ENCODE data around the gene MAGI2. TPM values are rescaled to one million over a fixed set of nuclear protein-coding genes. Genes with fewer than 3 reads are reported as not detected.

Gene MAGI2
- total RNA-seq, 4 donors from 2014 or later, result 7.8 to 44.7 (median 21.1) TPM

- TF ChIP-seq EP300 (IDR thresholded peaks at IDR 0.05) (no peak), POLR2A (IDR thresholded peaks at IDR 0.05) (no peak), POLR2AphosphoS5 (IDR thresholded peaks at IDR 0.05) (no peak), CTCF (IDR thresholded peaks at IDR 0.05) (no peak)
- Histone ChIP-seq H3K36me3 (no peaks in the 10 kb centered on the region), H3K27me3 (no peaks in the 10 kb centered on the region), H3K4me1 (no peaks in the 10 kb centered on the region), H3K9me3 (no peaks in the 10 kb centered on the region), H3K4me3 (no peak overlapping the region), H3K27ac (no peak overlapping the region)
- no peak for ATAC-seq
- 11 to 77% methylated on average over 2 of the region's 2 CpGs for WGBS, 2 donors (ENCODE audit: low coverage in 1 of 2)
Measured at GRCh38 chr7:79332091-79332490, 121.4 kb downstream of the MAGI2 start.

GRCh38 chr7:79329464-79329863, 124.0 kb downstream of the MAGI2 start:
- H3K9me3 ChIP-seq, result no peaks in the 10 kb centered on the region
- WGBS, 2 donors (ENCODE audit: low coverage in 1 of 2), result 87 to 90% methylated on average over 4 of the region's 4 CpGs
- H3K36me3 ChIP-seq, result no peaks in the 10 kb centered on the region
- no peak overlapping the region for H3K4me3 ChIP-seq
- no peak overlapping the region for H3K27ac ChIP-seq
- no peaks in the 10 kb centered on the region for H3K4me1 ChIP-seq
- TF ChIP-seq POLR2AphosphoS5 (IDR thresholded peaks at IDR 0.05) (no peak), EP300 (IDR thresholded peaks at IDR 0.05) (no peak), POLR2A (IDR thresholded peaks at IDR 0.05) (no peak), CTCF (IDR thresholded peaks at IDR 0.05) (no peak)
- no peaks in the 10 kb centered on the region for H3K27me3 ChIP-seq
- no peak for ATAC-seq

GRCh38 chr7:79320741-79321473, 132.6 kb downstream of the MAGI2 start:
- TF ChIP-seq POLR2AphosphoS5 (IDR thresholded peaks at IDR 0.05) (no peak), POLR2A (IDR thresholded peaks at IDR 0.05) (no peak), CTCF (IDR thresholded peaks at IDR 0.05) (no peak), EP300 (IDR thresholded peaks at IDR 0.05) (no peak)
- H3K27ac ChIP-seq, result no peak overlapping the region
- WGBS, 2 donors (ENCODE audit: low coverage in 1 of 2), result 26 to 28% methylated on average over 2 of the region's 2 CpGs
- H3K27me3 ChIP-seq, result no peaks in the 10 kb centered on the region
- H3K4me3 ChIP-seq, result no peak overlapping the region
- ATAC-seq, result no peak
- H3K4me1 ChIP-seq, result peaks cover 0 to 6% (median 0%) of the 10 kb centered on the region in 3 donors
- H3K36me3 ChIP-seq, result no peaks in the 10 kb centered on the region
- H3K9me3 ChIP-seq, result no peaks in the 10 kb centered on the region

GRCh38 chr7:79319369-79319768, 134.1 kb downstream of the MAGI2 start:
- WGBS, 2 donors (ENCODE audit: low coverage in 1 of 2), result 100% methylated on average over 1 of the region's 1 CpG; no CpG with 5 or more reads in 1 of the 2 donors
- Histone ChIP-seq H3K27ac (no peak overlapping the region), H3K9me3 (no peaks in the 10 kb centered on the region), H3K4me3 (no peak overlapping the region), H3K27me3 (no peaks in the 10 kb centered on the region), H3K36me3 (no peaks in the 10 kb centered on the region), H3K4me1 (peaks cover 0 to 6% (median 0%) of the 10 kb centered on the region in 3 donors)
- TF ChIP-seq POLR2AphosphoS5 (IDR thresholded peaks at IDR 0.05), result no peak
- no peak for TF ChIP-seq POLR2A (IDR thresholded peaks at IDR 0.05)
- TF ChIP-seq CTCF (IDR thresholded peaks at IDR 0.05), result no peak
- no peak for TF ChIP-seq EP300 (IDR thresholded peaks at IDR 0.05)
- ATAC-seq, result no peak

GRCh38 chr7:79317728-79318127, 135.7 kb downstream of the MAGI2 start:
- ATAC-seq, result no peak
- Histone ChIP-seq H3K36me3 (no peaks in the 10 kb centered on the region), H3K4me3 (no peak overlapping the region), H3K27me3 (no peaks in the 10 kb centered on the region), H3K9me3 (no peaks in the 10 kb centered on the region), H3K27ac (no peak overlapping the region), H3K4me1 (peaks cover 0 to 6% (median 0%) of the 10 kb centered on the region in 3 donors)
- TF ChIP-seq POLR2AphosphoS5 (IDR thresholded peaks at IDR 0.05) (no peak), POLR2A (IDR thresholded peaks at IDR 0.05) (no peak), EP300 (IDR thresholded peaks at IDR 0.05) (no peak), CTCF (IDR thresholded peaks at IDR 0.05) (no peak)
- 40 to 70% methylated on average over 2 of the region's 2 CpGs for WGBS, 2 donors (ENCODE audit: low coverage in 1 of 2)
